Middle frontal gyrus (tissue), 1 donor: ENCODE results near the gene KLHL3.

ENCODE experiments used
- DNase-seq: peaks from one replicate; pipeline ENCODE4 v3.0.0-alpha.2; 2015; ENCODE audit warnings: low spot score; ENCODE audit errors: extremely low spot score

Gene KLHL3

DNA sequence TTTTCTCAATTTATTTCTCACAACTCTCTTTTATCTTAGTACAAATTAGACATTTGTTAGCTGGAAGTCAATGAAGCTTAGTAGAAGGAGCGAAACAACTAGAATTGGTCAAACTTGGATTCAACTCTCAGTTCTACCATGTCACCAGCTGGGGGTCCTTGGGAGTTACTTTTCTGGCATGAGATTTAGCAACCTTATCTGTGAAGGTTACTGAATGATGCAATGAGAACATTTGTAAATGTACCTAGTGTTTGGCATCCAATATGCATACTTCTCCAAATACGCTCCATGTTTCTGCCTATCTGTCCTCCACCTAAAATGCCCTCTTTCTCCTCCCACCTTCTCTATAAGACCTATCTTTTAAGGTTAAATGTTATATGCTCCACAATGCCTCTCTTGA lies 12.0 kb upstream of the KLHL3 start:
- DNase-seq = no peak

DNA sequence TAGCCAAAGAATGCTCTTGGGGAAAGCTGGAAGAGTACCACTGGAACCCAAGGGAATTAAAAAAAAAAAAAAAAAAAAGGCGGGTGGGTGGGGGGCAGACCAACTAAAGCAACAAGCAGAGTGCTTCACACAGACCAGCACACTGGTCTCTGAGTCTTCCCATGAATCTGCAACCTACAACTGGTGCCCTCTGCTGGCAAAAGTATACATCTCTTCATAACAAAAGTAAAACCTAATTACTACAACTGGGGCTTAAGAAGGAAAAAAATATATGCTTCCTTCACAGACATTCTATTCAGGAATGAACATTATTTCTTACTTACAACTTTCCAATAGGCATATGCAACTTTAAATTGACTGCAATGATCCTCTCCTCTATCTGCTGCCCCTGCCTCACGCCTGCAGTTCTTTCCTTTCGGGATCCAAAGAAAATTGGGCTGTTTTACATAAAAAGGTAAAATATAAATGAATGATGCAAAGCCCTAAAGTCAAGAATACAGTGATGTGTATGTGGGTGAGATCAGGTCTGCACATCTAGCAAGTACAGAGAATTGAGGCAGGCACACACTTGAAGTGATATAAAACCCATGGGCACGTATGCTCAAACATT lies 7.2 kb upstream of the KLHL3 start:
- peak; percentile 71 for DNase-seq

DNA sequence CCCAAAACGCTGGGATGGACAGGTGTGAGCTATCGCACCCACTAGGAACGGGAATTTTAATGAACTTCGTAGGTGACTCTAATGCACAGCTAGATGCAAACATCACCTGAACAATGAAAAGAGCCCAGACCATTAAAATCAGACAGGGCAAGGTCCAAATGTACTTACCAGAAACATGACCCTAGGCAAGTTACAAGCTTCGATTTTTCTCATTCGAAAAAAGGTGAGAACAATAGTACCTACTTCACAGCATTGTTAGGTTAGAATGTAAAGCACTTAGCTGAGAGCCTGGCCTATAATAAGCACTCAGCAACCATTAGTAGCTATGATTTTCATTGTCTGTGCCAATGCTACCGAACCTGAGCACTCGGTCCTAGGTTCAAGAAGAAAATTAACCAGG lies 5.8 kb upstream of the KLHL3 start:
- no peak for DNase-seq

DNA sequence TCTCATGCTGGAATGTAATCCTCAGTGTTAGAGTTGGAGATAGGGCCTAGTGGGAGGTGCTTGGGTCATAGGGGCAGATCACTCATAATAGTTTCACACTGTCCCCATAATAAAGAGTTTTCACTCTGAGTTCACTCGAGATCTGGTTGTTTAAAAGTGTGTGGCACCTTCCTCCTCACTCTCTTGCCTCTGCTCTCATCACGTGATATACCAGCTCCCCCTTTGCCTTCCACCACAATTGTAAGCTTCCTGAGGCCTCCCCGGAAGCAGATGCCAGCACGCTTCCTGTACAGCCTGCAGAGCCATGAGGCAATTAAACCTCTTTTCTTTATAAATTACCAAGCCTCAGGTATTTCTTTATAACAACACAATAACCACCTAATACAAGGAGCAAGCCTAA lies 3.8 kb upstream of the KLHL3 start:
- DNase-seq = no peak

DNA sequence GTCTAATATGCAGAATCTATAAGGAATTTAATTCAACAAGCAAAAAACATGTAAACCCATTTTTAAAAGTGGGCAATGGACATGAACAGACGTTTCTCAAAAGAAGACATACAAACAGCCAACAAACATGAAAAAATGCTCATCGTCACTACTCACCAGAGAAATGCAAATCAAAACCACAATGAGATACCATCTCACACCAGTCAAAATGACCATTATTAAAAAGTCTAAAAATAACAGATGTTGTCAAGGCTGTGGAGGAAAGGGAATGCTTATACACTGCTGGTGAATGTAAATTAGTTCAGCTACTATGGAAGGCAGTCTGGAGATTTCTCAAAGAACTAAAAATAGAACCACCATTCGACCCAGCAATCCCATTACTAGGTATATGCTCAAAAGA lies 3.1 kb upstream of the KLHL3 start:
- no peak for DNase-seq

DNA sequence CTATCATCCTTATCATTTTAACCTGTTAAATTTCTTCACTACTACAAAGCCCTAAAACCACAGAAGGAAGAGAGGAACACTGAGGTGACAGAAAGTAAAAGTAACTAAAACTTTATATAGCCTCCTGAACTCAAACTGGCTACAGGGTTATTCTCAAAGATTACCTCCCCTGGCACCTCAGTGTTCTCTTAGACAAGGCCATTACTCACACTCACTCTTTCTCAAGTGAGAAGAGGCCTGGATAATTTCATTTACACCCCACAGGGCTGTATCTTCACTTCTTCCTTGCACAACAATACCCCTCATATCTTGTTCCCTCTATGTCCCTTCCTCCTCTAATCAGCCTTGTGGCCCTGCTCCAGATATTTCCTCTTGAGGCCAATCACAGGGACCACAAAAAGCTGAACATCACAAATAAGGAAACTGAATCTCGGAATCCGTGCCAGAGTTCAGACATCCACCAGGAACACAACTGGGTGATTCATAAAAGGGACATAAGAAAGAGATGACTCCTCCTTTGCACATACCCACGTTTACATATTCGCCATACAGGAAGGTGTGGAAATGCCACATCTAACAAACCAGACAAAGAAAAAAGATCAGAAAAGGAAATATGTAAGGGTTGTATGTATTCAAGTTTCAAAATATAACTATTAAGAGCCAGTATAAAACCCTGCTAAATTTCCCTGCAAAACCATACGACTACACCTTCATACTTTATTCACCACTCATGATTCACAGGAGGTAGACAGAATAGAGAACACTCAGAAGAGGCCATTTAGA lies 1.7 kb upstream of the KLHL3 start:
- no peak for DNase-seq

DNA sequence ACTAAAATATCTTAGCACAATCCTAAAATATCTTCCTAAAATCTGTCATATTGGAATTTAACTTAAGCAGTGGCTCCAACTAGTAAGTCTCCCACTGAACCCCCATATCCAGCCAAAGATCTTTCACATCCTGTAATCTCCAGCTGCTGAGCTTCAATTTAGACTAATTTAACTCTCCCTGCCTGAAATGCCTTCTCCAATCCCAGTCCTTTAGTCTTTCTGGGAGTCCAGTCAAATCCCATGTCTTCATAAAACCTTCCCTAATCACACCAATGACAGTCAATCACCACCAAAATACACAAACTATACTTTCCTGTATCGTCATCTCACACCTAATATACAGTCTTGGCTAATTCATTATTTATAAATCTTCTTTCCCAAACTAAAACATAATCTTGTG lies 607 bp upstream of the KLHL3 start:
- no peak for DNase-seq

DNA sequence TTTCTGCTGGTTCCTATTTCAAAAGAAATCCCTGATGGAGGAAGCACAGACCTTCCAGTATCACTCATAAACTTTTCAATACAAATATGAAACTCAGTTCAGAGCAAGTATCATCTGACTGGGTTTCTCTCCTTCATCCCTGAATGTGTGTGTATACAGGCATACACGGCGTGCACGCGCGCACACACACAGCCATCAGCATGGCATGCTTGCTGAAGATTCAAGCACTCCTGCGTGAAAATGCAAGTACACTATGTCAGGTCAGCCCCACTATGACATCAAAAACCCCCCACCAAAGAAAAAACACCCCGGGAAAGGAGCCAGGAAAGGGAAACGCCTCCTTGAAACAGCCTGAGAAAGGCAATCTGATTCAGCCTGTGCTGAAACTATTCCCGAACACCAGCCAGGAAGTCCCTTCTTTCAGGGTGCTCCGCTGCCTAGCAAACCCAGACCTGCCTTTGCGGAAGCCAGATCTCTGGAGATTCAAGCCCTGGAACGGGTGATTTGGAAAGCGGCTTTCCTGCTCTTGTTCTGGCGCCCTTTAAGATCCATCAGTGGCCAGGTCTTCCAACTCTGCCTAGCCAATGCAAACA lies 831 bp downstream of the KLHL3 start:
- no peak for DNase-seq

DNA sequence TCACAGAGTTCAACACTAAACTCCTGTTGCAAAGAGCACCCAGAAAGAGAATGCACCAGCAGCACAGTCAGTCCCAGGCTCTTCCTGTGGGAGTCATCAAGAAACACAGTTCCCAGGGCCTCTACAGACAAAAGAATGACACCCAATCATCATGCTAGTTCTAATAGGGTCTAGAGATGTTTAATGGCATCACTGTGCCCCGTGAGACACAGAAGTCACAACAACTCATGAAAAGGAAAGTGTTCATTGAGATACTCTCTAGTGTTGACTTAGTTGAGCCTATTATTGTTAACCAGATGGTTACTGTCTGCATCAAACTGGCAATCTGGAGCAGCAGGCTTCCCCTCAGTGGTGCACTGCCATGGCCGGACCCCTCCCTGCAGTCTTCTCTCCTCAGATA lies 1.6 kb downstream of the KLHL3 start:
- no peak for DNase-seq

DNA sequence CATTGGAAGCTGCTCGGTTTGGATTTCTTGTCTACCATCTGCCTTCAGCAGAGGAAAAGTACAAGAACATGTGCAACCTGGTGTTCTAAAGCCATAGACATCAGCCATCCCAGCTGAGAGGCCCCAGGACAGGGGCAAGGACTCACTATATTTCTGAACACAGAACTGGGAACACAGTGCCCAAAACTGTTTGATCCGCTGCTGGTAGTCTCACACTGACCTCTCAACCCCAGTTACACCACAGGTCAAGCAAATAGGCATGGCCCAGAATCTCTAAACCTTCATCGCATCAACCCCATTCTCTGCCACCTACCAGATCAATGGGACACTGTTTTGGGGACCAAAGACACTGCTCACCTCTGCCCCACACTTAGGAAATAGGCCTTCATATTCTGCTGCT lies 2.0 kb downstream of the KLHL3 start:
- DNase-seq = no peak

DNA sequence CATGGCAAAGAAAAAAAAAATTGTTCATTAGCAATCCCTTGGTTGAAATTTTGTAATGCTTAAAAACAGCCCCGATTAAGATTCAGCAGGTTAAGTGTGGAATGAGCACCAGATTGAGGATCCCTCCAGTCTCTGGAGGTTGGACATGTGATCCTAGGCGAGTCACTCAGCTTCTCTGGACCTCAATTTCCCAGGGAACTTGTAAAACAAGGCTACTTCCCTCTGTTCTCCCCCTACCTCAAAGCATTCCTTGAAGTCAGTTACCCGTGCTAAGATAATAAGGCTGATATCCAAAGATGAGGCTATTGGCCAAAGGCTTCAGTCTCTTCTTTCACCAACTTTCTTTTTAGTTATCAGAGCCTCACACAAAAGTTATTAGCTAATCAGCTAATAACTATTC lies 2.9 kb downstream of the KLHL3 start:
- DNase-seq = no peak

DNA sequence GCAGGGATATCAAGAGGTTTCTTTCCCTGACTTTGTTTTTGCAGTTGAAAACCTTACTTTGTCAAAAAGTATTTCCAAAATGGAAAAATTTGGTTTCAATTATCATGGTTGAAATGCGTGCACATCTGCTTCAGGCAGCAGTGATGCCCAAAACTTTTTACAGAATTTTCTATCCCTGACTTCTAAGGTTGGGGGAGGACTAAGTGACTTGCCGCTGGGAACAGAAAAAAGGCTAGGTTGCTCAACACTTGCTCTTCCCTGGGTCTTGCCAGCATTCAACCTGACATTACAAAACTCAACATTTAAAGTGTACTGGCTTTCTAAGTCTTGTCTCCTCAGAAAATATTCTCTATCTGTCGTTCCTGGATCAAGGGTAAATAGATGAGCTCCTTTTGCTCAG lies 4.7 kb downstream of the KLHL3 start:
- DNase-seq = no peak

DNA sequence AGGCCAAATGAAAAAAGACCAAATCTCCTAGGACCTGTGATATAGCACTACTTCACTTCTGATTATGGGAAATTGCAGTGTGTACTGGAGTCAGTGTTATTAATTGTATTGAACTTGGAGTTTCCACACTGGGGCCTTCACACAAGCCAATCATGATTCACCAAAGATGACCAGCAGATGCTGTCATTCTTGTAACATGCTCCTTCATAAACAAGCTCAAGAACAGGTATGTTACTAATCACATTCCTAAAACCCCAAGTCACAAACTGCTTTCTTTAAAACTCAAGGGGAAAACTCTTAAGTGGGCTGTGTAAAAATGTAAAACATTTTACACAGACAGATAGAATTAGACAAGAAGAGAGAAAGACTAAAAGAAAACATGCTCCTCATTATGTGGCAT lies 5.6 kb downstream of the KLHL3 start:
- no peak for DNase-seq

DNA sequence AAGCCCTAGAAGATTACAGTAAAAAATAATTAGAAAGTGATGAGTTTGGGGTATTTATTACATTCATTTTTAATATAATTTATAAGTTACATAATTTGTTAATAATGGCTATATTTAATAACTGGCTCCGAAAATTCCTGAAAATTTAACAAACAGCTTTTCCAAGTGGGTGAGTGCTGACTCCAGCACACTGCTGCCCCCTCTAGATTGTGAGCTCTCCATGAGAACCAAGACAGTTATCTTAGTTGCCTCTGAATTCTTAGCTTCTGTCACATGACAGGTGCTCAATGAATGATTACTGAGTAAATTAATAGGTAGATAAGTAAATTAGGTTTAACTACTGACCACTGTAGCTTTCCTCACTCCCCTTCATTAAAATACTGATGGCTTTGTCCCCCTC lies 7.8 kb downstream of the KLHL3 start:
- no peak for DNase-seq

DNA sequence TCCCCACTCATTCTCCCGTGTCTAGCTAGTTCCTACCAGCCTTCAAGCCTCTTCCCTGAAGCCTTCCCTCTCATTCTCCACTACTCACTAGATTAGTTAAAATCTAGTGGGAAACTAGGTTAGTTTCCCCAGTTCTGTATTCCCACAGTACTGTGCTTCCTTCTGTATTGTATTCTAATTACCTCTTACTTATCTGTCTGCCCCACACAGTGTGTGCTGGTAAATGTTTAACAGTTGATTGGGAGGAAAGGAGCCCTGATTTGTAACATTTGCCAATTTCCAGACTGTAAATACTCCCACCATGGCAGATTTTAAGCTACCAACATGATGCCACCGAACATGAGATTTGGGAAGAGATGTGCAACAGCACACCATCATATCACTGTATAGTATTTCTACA lies 8.3 kb downstream of the KLHL3 start:
- DNase-seq = no peak

DNA sequence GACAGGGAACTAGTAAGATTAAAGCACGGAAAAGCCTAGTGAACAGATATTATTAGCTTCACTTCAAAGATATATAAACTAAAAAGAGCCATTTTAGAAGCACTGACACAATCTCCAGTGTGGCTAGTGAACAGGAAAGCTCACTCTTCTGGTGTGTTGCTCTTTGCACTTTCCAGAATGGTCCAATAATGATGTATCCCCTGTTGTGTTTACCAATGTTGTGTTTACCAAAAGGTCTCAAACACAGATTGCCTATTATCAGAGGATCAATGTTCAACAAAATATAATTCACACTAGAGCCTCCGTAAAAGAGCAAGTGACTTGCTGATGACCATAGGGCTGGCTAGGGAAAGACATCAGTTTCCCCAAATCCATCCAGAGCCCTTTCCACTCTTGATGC lies 11.6 kb downstream of the KLHL3 start:
- no peak for DNase-seq

DNA sequence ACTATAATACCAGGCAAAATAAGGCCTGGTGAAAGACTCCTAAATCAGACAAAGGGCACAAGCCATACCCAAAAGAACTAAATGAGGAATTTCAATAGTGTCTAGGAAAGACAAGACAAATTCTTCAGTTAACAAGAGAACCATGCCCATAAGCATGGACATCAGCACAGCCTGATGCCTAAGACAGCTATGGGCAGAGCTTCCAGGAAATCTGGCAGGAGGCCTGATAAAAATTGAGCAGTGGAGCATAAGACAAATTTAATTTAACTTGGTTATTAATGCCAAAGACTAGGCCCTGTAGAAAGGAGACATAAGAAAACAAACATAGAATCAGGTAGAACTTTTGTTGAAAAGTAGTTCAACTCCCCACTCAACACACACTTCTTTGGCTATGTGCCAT lies 17.3 kb downstream of the KLHL3 start:
- no peak for DNase-seq

DNA sequence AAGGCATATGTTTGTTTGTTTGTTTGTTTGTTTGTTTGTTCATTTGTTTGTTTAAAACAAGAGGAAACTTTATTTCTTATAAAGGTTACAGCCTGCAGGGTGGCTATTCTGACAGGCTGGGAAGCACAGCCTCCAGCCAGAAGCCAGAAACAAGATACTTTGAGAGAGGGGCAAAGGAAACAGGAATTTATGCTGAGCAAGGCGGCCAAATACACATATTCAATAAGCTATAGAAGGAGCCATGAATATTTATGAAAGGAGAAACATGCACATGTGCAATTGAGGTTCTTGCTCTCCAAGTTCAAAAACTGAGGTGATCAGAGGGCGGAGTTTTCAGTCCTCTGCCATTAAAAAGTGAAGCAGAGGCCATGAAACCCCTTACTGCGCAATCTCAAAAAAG lies 19.6 kb downstream of the KLHL3 start:
- no peak for DNase-seq

DNA sequence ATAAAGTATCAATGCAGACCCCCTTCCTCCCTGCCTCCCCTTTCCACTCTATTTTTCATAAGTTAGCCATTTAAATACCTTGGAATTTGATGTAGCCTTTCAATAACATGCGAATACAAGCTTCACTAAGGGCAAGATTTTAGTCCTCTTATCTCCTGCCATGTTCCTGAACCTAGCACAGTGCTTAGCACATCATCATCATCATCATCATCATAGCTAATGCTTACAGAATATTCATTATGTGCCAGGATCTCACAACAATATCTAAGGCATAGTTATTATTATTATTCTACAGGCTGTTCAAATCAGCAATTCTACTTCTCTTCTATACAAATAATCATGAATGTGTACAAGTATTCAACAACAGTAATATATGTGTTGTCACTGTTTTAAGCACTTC lies 20.4 kb downstream of the KLHL3 start:
- DNase-seq = no peak

DNA sequence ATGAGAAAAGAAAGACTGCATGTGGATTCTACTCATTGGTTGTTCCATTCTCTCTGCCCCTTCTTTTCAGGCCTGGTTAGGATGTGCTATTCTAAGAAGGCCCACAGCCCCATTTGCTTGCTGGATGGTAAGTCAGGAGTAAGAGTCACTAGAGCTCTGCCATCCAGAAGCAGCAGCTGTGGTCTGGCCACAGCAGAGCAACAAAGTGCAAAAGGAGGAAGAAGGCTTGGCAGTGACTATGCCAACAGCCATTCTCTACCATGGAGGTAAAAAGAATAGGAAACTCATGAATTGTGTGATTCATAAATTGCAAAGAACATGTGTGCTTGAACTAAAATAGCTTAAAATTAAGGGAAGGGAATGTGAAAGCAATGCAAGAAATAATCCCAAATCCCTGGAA lies 20.9 kb downstream of the KLHL3 start:
- no peak for DNase-seq

DNA sequence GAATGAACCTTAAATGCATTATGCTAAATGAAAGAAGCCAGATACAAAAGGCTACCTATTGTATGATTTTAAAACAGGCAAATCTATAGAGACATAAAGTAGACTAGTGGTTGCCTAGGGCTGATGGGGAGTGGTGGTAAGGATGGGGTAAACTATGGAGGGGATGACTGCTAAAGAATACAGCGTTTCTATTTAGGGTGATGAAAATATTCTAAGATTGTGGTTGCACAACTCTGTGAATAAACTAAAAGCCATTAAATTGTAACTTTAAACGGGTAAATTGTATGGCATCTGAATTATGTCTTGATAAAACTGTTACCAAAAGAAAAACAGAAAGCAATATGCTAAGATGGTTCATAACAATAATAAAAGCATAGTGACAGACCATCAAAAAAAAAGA lies 21.4 kb downstream of the KLHL3 start:
- DNase-seq = no peak

DNA sequence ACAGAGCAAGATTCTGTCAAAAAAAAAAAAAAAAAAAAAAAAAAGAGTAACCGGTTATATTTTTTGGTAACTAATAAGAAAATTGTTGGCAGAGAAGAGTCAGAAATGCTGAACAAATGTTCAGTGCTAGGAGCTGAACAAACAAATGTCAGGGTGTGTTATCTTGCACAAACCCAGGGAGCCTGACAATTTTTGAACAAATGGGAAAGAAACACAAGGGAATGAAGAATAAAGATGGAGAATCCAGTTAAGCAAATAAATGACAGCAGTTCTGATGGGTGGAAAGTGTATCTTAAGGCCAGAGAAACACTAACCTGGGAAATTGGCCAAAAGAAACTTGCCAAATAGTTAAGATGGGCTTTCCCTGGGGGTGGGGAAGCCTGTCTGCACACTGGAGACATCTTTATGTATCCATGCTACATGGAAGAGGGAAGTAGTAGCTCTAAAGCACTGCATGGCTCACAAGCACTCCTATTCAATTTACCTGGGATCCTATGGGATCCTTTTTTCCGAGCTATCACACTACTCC lies 23.7 kb downstream of the KLHL3 start:
- DNase-seq = no peak

DNA sequence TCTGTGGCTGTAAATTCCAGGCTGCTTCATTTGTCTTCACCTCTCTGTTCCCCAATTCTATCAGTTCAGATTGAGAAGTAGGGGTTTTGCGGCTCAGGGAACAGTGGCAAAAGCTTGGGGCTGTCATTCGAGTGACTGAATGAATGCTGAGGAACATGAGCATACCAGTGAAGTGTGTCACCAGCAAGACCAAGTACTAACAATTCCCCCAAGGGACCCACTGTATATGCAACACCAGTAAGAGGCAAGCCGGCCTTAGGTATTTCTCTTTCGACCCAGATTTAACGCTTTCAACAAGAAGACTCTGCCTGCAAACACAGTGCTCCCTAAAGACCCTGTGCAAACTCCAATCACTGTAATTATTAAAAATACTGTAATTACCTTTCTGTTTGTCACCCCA lies 25.8 kb downstream of the KLHL3 start:
- no peak for DNase-seq
